IPS DF 6.9 (cell line): Measurements from ENCODE around the gene TMIGD2.
"Not testable (repeated sequence)": the region's sequence is repeated elsewhere in the genome, so short reads cannot be mapped to it uniquely, and the experiment has no call there.

Experiments
- DNase-seq: peaks from one replicate; pipeline ENCODE4 v3.0.0-alpha.2; 2013; ENCODE audit warnings: low read depth, low spot score
- H3K27ac ChIP-seq: one replicate; pipeline ENCODE4 v1.5.1; 2013; ENCODE audit warnings: low read length, control low read depth
- H3K27me3 ChIP-seq: 2 replicates; pipeline ENCODE4 v1.6.1; 2013; ENCODE audit warnings: mild to moderate bottlenecking, low read length; ENCODE audit not compliant: control insufficient read depth, insufficient read depth
- H3K36me3 ChIP-seq: 2 replicates; pipeline ENCODE4 v1.6.1; 2013; ENCODE audit warnings: low read length; ENCODE audit not compliant: control insufficient read depth, insufficient read depth
- H3K4me1 ChIP-seq: 2 replicates; pipeline ENCODE4 v1.6.1; 2013; ENCODE audit warnings: low read length; ENCODE audit not compliant: control insufficient read depth, insufficient read depth
- H3K4me3 ChIP-seq: 2 replicates; pipeline ENCODE4 v1.5.1; 2013; ENCODE audit warnings: mild to moderate bottlenecking, low read length
- H3K9me3 ChIP-seq: 2 replicates; pipeline ENCODE4 v1.6.1; 2013; ENCODE audit warnings: low read length, inconsistent platforms; ENCODE audit not compliant: control insufficient read depth, insufficient read depth
- WGBS: extraction: QIAGEN DNeasy Blood & Tissue Kit; methylation state at CpG from one replicate; pipeline ENCODE4 v1.1.7; 2013; ENCODE audit warnings: mixed read lengths, missing lambda C conversion rate; ENCODE audit not compliant: insufficient read length, insufficient coverage; 5-methylcytosine and 5-hydroxymethylcytosine counted together

The TMIGD2 gene

GRCh38 chr19:4338441-4339355, 36.5 kb upstream of the TMIGD2 start, which contains the start of gene STAP2:
Gene STAP2, minus strand, starts transcription at chr19:4338827. Its CDS starts 74 bp downstream, at chr19:4338753.
- DNase-seq, result no peak
- WGBS, result no CpG with 5 or more reads among the region's 27 CpGs
- peak within 1 kb of the TSS; percentile 21; the same call in 1 of the 2 replicates for H3K4me3 ChIP-seq

GRCh38 chr19:4337906-4338440, 35.8 kb upstream of the TMIGD2 start:
- Histone ChIP-seq H3K4me3 (peak overlapping the region; percentile 21; the same call in 1 of the 2 replicates), H3K9me3 (no peaks in the 10 kb centered on the region), H3K4me1 (peaks cover 3% of the 10 kb centered on the region; the same call in 1 of the 2 replicates), H3K27ac (no peak overlapping the region), H3K36me3 (no peaks in the 10 kb centered on the region), H3K27me3 (no peaks in the 10 kb centered on the region)
- no peak for DNase-seq
- no CpG with 5 or more reads among the region's 14 CpGs for WGBS

More at GRCh38 chr19:4338441-4339355, 36.5 kb upstream of the TMIGD2 start, which contains the start of gene STAP2:
- Histone ChIP-seq H3K27me3 (no peaks in the 10 kb centered on the region), H3K9me3 (no peaks in the 10 kb centered on the region), H3K4me1 (peaks cover 3% of the 10 kb centered on the region; the same call in 1 of the 2 replicates), H3K27ac (no peak within 1 kb of the TSS), H3K36me3 (no peaks in the 10 kb centered on the region)

GRCh38 chr19:4334929-4335570, 32.9 kb upstream of the TMIGD2 start:
- no peaks in the 10 kb centered on the region for H3K9me3 ChIP-seq
- no peak overlapping the region for H3K27ac ChIP-seq
- DNase-seq, result no peak
- H3K27me3 ChIP-seq, result no peaks in the 10 kb centered on the region
- H3K4me3 ChIP-seq, result no peak overlapping the region
- 0 out of 2 replicates have a peak, but pooled peaks cover 1% of the 10 kb centered on the region for H3K4me1 ChIP-seq
- H3K36me3 ChIP-seq, result no peaks in the 10 kb centered on the region
- 100% methylated on average over 4 of the region's 7 CpGs for WGBS

DNA sequence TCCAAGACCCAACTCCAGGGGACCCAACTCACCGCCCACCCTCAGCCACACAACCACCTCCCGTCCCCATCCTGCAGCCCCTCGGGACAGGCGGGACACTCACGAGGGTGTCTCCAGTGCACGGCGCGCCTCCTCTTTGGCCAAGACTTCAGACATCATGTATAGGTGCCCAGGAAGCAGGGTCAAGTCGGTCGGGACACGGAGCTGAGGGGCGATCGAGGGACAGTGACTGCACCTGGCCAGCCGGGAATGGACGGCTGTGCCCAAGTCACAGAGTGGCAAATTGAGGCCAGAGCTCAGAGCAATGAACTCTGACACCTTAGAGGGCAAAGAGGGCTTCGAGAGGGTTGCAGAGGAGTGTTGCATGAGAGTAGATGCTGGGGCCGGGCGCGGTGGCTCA, 27.7 kb upstream of the TMIGD2 start:
- H3K27me3 ChIP-seq, result no peaks in the 10 kb centered on the region
- H3K36me3 ChIP-seq, result no peaks in the 10 kb centered on the region
- no peak overlapping the region for H3K27ac ChIP-seq
- peaks cover 4% of the 10 kb centered on the region; the same call in 1 of the 2 replicates for H3K4me1 ChIP-seq
- H3K4me3 ChIP-seq, result no peak overlapping the region
- WGBS, result no CpG with 5 or more reads among the region's 19 CpGs
- H3K9me3 ChIP-seq, result no peaks in the 10 kb centered on the region
- no peak for DNase-seq

- WGBS, result no CpG with 5 or more reads among the region's 35 CpGs
- not testable (repeated sequence) for H3K27me3 ChIP-seq, H3K36me3 ChIP-seq, H3K4me1 ChIP-seq, H3K9me3 ChIP-seq, H3K27ac ChIP-seq
- peak overlapping the region; percentile 64; the same call in 1 of the 2 replicates for H3K4me3 ChIP-seq
- peak; percentile 35 for DNase-seq
These were observed 26.9 kb upstream of the TMIGD2 start for GRCh38 chr19:4328991-4329681.

- Histone ChIP-seq H3K4me1 (peaks cover 4% of the 10 kb centered on the region; the same call in 1 of the 2 replicates), H3K27me3 (no peaks in the 10 kb centered on the region), H3K27ac (no peak overlapping the region), H3K4me3 (peak overlapping the region; percentile 64; the same call in 1 of the 2 replicates), H3K36me3 (no peaks in the 10 kb centered on the region; the same call in 1 of the 2 replicates), H3K9me3 (no peaks in the 10 kb centered on the region)
- no CpG with 5 or more reads among the region's 49 CpGs for WGBS
- peak; percentile 81 for DNase-seq
These were observed 26.2 kb upstream of the TMIGD2 start for GRCh38 chr19:4328243-4328990.

GRCh38 chr19:4327877-4328242, 25.7 kb upstream of the TMIGD2 start:
- Histone ChIP-seq H3K4me1 (peaks cover 4% of the 10 kb centered on the region; the same call in 1 of the 2 replicates), H3K9me3 (no peaks in the 10 kb centered on the region), H3K4me3 (peak overlapping the region; percentile 21; the same call in 1 of the 2 replicates), H3K27ac (no peak overlapping the region), H3K36me3 (peaks cover 2% of the 10 kb centered on the region; the same call in 1 of the 2 replicates), H3K27me3 (no peaks in the 10 kb centered on the region)
- DNase-seq, result no peak
- no CpG with 5 or more reads among the region's 13 CpGs for whole genome bisulfite sequencing

GRCh38 chr19:4327252-4327876, 25.2 kb upstream of the TMIGD2 start:
- Histone ChIP-seq H3K4me3 (peak overlapping the region; percentile 49; the same call in 1 of the 2 replicates), H3K27me3 (no peaks in the 10 kb centered on the region), H3K4me1 (peaks cover 4% of the 10 kb centered on the region; the same call in 1 of the 2 replicates), H3K9me3 (no peaks in the 10 kb centered on the region), H3K27ac (no peak overlapping the region), H3K36me3 (peaks cover 3% of the 10 kb centered on the region; the same call in 1 of the 2 replicates)
- DNase-seq, result peak; percentile 78
- no CpG with 5 or more reads among the region's 30 CpGs for WGBS

DNA sequence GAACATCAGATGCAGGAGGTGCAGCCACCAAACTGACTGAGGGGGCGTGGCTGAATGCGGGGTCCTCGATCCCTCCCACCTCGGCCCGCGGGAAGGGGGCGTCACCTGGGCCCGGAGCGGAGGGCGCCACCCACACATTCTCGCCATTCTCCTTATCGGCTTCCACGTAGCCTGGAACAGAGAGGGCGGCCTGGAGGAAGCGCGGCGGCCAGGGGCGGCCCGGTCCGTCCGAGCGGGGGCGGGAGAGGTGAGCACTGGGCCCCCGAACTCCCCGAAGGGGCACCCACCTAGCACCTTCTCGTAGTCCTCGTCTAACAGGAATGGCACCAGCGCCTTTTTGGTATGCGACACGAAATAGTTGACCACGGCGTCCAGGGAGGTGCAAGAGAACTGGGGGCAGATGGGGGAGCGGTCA, 24.7 kb upstream of the TMIGD2 start:
- Histone ChIP-seq H3K36me3 (peaks cover 3% of the 10 kb centered on the region; the same call in 1 of the 2 replicates), H3K27ac (no peak overlapping the region), H3K4me3 (peak overlapping the region; percentile 49; the same call in 1 of the 2 replicates), H3K27me3 (no peaks in the 10 kb centered on the region), H3K4me1 (peaks cover 4% of the 10 kb centered on the region; the same call in 1 of the 2 replicates), H3K9me3 (no peaks in the 10 kb centered on the region)
- WGBS, result no CpG with 5 or more reads among the region's 33 CpGs
- peak; percentile 41 for DNase-seq
